ENCODE results near the gene ACO2.

- TF ChIP-seq CTCF (IDR thresholded peaks at IDR 0.05; ENCODE audit: low read depth, low read length, poor library complexity, severe bottlenecking): no peak
- TF ChIP-seq EZH2phosphoT487 (IDR thresholded peaks at IDR 0.05; ENCODE audit: borderline replicate concordance, low read length): no peak
Measured at GRCh38 chr22:41542224-41542623, 73.3 kb downstream of the ACO2 start.
